LHCN-M2 (cell line): Measurements from ENCODE around the gene BBS9. TPM values are rescaled to one million over a fixed set of nuclear protein-coding genes. Genes with fewer than 3 reads are reported as not detected.

Experiments used
- DNase-seq: peaks from one replicate; pipeline ENCODE4 v3.0.0-alpha.2; 2012; ENCODE audit warnings: low read depth
- total RNA-seq: library from RNA; depleted of rRNA; stranded (reverse); fragments of >200 nt; gene quantifications from 2 replicates; pipeline ENCODE4 v1.2.3, GENCODE V29; 2014

The BBS9 gene
- total RNA-seq, 1 experiment from 2014 or later = 12.2 TPM

DNA sequence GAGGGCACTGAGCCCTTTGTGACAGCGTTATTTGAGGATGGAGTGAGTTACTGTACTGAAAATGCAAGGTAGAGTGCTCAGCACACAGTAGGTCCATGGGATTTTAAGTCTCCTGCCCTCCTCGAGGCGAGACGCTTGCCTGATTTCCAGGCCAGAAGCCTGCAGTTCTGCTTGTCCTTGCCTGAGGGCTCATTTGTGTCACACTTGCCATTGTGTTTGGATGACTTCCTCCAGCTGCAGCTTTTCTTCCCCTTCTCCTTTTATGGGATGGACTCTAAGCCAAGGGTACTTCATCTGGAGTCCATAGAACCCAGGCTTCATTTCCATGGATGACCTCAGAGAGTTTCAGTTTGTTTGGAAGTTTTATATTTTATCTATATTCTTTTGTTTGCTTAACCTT, 471.7 kb downstream of the BBS9 start:
- no peak for DNase-seq

DNA sequence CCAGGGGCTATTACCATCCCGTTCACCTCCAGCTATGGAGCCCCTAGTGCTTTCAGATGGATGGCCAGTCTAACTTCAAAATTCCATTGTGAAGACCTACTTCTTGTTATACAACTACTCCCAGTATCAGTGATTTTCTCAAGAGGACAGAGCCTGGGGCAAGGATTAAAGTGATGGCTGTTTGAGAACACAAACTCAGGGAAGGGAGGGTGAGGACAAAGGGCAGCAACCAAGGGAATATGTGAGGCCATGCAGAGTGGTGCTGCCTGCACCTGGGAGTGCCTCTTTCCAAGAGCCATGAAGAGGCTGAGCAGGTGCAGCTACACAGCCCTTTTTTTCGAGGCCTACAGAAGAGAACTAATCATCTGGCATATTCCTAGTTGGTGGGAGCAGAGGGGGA, 472.5 kb downstream of the BBS9 start:
- DNase-seq = no peak

DNA sequence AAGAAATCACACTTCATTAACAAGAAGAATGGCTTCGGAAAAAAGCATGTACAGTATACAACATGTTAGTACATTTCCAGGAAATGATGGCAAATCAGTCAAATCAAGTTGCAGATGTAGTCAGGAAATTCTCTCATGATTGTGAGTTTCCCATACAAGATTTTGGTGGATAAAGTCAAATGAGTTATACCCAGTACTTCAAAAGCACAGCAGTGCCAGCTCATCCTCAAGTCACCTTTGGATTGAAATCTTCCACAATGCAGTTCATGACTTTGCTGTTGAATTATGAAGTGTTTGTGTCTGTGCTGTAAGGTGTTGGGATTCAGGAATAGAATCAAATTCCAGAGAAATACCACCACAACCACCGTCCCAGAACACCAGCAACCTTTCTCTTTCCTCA, 474.7 kb downstream of the BBS9 start:
- no peak for DNase-seq

- no peak for DNase-seq
Observed at GRCh38 chr7:33610918-33611317, 481.6 kb downstream of the BBS9 start.

GRCh38 chr7:33612442-33612841, 483.1 kb downstream of the BBS9 start:
- DNase-seq = peak; percentile 47

DNA sequence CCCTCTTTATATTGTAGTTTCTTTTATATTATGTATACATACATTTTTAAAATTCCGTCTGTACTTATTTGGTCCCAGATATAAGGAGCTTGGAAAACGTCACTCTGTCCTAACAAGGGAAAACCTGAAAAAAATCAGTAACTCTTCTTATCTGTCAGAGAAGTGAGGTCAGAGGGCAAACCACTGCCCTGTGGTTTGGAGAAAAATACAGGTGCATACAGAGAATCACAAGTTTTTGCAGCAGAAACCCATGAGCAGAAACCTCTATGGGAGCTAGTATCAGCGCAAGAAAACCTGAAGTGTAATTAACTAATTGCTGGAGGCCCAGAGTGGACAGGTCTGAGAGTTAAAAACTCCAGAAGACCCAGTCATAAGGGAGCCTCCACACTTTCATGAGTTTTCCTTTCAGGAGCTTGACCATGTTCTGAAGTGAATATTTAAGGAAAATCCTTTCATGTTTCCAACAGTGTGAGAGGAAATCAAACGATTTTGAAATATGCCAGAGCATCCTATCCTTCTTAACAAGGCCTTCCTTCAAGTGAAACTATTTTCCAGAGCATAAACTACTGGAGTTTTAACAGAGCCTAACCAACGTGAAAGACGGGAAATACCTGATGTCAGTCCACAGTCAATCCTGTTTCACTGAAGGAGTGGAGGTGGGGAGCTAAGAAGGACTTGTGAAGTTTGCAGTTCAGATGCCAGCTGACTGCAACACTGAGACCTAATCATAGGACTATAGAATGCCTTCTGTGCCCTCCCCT, 485.2 kb downstream of the BBS9 start:
- no peak for DNase-seq

DNA sequence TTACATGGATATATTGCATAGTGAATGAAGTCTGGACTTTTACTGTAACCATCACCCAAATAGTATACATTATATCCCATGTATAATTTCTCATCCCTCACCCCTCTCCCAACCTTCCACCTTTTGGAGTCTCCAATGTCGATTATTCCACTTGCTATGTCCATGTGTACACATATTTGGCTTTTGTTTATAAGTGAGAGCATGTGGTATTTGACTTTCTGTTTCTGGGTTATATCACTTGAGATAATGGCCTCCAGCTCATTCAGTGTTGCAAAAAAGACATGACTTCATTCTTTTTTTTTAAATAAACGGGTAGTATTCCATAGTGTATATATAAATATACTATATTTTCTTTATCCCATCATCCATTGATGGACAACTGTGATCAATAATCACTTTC, 487.4 kb downstream of the BBS9 start:
- no peak for DNase-seq

DNA sequence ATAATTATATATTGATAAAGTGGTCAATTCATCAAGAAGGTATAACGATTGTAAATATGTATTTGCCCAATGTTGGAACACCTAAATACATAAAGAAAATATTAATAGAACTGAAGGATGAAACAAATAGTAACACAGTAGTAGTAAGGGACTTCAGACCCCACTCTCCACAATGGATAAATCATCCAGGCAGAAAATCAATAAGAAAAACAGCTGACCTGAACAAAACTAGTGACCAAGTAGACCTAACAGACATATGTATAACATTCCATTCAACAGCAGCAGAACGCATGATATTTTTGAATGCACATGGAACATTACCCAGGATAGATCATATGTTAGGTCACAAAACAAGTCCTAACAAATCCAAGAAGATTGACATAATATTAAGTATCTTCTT, 489.9 kb downstream of the BBS9 start:
- DNase-seq = no peak

- peak; percentile 39 for DNase-seq
Observed at GRCh38 chr7:33623267-33623666, 493.9 kb downstream of the BBS9 start.

- peak; percentile 33 for DNase-seq
Observed at GRCh38 chr7:33624215-33624614, 494.9 kb downstream of the BBS9 start.

DNA sequence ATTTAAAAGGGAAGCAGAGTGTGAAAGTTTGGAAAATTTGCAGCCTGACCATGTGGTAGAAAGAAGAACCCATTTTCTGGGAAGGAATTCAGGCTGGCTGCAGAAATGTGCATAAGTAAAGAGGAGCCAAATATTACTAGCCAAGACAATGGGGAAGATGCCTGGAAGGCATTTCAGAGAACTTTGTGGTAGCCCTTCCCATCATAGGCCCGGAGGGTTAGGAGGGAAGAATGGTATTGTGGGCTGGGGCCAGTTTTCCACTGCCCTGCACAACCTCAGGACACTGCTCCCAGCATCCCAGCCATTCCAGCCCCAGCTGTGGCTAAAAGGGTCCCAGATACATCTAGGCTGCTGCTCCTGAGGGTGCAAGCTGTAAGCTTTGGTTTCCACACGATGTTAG, 497.5 kb downstream of the BBS9 start:
- DNase-seq = no peak

DNA sequence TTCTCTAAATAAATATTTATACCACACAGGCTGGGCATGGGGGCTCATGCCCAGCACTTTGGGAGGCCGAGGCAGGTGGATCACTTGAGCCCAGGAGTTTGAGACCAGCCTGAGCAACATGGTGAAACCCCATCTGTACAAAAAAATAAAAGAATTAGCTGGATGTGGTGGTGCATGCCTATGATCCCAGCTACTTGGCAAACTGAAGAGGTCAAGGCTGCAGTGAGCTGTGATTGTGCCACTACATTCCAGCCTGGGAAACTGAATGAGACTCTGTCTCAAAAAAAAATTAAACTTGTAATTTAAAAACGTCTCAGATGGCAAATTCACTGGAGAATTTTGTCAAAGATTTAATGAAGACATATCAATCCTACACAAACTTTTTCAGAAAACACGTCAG, 498.4 kb downstream of the BBS9 start:
- no peak for DNase-seq

- no peak for DNase-seq
Observed at GRCh38 chr7:33628894-33629293, 499.5 kb downstream of the BBS9 start.

DNA sequence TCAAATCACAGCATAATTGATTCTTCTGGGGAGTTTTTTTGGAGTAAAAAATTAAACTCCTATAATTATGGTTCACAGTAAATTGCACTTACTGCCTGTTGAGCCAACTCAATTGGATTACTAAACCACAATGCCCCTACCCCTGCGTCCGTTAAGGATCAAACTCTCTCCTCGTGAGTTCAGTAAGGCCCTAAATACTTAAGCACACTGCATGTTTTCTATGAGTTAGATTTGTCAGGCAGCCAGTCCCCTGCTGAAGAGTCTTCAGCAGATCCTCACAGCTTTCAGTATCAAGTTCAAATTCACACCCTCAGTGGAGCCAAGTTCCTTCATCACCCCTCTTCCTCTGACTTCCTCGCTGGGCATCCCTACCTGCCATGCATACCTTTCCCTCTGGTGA, 501.0 kb downstream of the BBS9 start:
- DNase-seq = no peak

DNA sequence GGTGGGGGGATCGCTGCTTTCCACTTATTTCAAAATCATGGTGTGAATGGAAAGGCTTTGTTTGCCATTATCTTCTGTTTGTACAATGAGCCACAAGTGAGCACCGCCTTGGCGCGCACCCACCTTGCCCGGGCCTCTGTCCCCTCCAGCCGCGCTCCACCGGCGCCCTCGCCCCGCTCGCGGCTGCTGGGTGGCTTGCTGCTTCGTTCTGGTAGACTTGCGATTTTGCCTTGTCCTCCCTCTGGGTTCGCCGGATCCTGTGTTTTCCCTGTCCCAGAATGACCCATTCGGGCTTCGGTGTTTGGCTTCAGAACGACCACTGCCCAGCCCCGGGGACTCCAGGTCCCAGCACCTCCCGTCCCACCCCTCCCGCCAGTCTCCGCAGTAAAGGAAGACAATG, 503.0 kb downstream of the BBS9 start:
- DNase-seq = no peak

- no peak for DNase-seq
Observed at GRCh38 chr7:33632840-33633525, 503.6 kb downstream of the BBS9 start.

DNA sequence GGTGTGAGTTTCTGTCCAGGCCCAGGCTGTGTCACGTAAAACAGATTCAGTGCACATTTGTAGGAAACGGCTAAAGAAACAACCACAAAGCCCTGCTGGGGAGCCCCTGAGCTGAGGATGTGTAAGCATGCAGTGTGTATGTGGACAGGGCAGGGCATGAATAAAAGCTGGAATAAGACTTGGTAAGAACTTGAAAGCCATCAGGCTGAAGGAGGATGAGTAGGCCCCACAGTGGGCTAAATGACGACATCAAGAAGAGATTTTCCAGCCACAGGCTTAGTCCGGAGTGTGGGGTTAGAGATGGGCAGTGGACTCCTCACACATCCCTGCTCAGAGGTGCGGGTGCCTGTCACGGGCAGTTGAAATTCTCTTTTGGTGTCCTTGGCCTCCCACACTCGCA, 505.2 kb downstream of the BBS9 start:
- DNase-seq = no peak

GRCh38 chr7:33636359-33636758, 507.0 kb downstream of the BBS9 start:
- no peak for DNase-seq

DNA sequence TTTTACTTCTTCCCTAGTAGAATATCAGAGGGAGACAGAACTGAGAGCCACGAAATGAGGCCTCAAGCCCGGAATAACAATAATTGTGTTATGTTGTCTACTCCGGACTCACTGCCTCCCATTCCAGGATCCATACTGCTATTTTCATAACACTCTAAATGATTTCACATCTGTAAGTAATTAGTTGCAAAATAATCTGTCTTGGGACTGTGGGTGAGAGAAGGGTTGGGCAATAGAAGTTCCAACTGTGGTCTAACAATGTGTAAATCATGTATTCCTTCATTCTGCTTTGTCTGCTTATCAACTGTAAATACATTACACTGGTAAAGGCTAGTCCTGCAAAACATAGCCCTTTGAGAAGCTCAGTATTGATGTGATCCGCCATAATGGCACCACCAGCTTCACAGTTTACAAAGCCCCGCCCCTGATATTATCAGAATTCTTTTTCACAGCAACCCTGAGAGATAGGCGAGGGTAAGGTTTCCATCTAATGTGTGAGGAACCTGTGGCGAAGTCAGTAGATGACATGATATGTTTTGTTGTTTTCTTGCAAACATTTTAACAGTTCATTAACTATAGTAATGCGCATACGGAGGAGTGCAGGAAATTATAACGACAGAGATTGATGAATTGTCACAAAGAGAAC, 510.3 kb downstream of the BBS9 start:
- DNase-seq = peak; percentile 10

- DNase-seq = peak; percentile 48
Observed at GRCh38 chr7:33640741-33641140, 511.4 kb downstream of the BBS9 start.

GRCh38 chr7:33642312-33642711, 512.9 kb downstream of the BBS9 start:
- no peak for DNase-seq

DNA sequence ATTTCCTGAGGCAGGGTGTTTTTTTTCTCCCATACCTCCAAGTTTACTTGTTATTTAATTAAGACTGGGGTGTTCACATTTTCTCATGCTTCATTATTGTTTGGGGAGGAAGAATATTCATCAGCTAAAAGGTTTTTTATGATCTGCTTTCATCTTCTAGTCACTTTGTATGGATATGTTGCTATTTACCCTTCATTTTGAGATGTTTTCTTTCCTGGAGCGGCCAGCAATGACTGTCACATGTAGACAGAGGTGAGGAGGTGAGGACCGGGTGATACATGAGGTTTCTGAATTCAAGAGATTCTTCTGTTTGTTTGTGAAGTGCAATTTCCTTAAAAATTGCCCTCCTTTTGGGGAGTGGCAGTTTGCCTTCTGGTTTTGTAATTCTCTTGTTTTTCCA, 514.2 kb downstream of the BBS9 start:
- no peak for DNase-seq

DNA sequence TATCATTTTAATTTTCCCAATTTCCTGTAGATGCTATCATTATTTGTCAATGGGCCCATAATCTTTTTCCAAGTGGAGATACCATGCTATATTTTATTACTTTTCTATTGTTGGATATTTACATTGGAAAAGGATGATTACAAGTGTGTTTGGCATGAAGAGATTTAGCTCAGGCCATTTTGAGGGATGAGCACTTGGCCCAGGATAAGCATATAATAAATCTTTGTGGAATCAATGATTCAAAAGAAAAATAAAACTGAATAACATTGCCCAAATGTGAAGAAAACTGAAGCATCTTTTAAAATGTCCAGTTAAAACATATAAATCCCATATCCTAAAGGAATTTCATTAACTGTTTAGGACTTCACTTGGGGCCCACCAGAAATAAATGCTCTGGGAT, 515.1 kb downstream of the BBS9 start:
- no peak for DNase-seq
